GM12874 (cell line): ENCODE measurements around the gene APBB1IP.

Experiments
- CTCF ChIP-seq: IDR thresholded peaks from 2 replicates; pipeline ENCODE4 v1.5.1; 2011; ENCODE audit warnings: low read depth, mild to moderate bottlenecking, control low read depth, low read length, moderate library complexity; ENCODE audit not compliant: insufficient read depth

The APBB1IP gene

GRCh38 chr10:26524161-26524896 is 86.2 kb downstream of the APBB1IP start:
- no peak for TF ChIP-seq CTCF

- TF ChIP-seq CTCF: no peak
These were observed 87.4 kb downstream of the APBB1IP start for GRCh38 chr10:26525586-26525985.

GRCh38 chr10:26527018-26527417 is 88.9 kb downstream of the APBB1IP start:
- TF ChIP-seq CTCF: no peak

GRCh38 chr10:26528048-26528447 is 89.9 kb downstream of the APBB1IP start:
- TF ChIP-seq CTCF: no peak

- no peak for TF ChIP-seq CTCF
These were observed 90.7 kb downstream of the APBB1IP start for GRCh38 chr10:26528715-26529393.

- 0 out of 2 replicates have a peak, but pooled peaks have one; percentile 1 for TF ChIP-seq CTCF
These were observed 96.2 kb downstream of the APBB1IP start for GRCh38 chr10:26534384-26534783.

GRCh38 chr10:26540601-26541000 is 102.5 kb downstream of the APBB1IP start:
- TF ChIP-seq CTCF: no peak
